ENCODE data around the gene ZNF488.

The ZNF488 gene

DNA sequence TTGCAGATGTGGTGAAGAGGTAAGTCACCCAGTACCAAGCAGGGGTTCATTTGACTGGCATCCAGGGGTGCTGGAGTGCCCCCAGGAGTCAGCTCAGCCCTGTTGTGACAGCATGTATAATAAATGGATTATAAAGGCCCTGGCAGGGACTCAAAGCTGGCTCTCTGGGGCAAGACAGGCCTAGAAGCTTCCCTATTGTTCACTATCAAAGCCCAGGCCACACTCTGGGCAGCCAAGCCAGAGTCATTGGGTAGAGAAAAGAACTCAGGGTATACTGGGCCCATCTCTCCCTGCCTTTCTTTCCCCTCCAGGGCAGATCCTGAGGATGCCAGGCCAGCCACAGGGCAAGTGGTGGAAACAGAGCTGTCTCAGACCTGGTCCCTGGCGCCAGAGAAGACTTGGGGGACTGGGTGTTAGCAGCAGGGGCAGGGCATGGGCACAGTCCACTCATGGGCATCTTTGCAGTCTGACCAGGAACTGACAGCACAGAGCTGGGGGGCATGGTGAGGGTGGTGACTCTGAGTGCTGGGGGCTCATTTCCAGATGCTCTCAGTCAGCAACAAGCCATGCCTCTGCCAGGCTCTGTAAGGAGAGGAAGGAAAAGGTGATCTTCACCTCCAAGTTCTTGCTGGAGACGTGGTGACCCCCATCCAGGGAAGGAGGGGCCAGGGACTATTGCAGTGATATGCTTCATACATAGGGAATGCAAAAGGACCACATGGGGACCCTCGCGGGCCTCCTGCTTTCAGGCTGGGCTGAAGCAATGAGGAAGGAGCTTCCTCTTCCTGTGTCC lies 24.3 kb downstream of the ZNF488 start:
- no peaks in the 10 kb centered on the region for H3K4me1 ChIP-seq (ENCODE audit: control insufficient read depth, insufficient read depth, low read length)
- 89% methylated on average over 4 of the region's 4 CpGs for WGBS, 2 experiments
- no peaks in the 10 kb centered on the region for H3K36me3 ChIP-seq (ENCODE audit: control insufficient read depth, insufficient read depth, low read length)
- no peaks in the 10 kb centered on the region for H3K9me3 ChIP-seq (ENCODE audit: control insufficient read depth, low read length)
- H3K4me3 ChIP-seq (ENCODE audit: insufficient read depth, low read depth, low read length) = no peak overlapping the region
- no peak overlapping the region for H3K27ac ChIP-seq (ENCODE audit: insufficient read depth, low read depth, low read length, poor library complexity, severe bottlenecking)
- H3K27me3 ChIP-seq (ENCODE audit: control insufficient read depth, insufficient read depth, low read length, poor library complexity, severe bottlenecking) = no peaks in the 10 kb centered on the region

DNA sequence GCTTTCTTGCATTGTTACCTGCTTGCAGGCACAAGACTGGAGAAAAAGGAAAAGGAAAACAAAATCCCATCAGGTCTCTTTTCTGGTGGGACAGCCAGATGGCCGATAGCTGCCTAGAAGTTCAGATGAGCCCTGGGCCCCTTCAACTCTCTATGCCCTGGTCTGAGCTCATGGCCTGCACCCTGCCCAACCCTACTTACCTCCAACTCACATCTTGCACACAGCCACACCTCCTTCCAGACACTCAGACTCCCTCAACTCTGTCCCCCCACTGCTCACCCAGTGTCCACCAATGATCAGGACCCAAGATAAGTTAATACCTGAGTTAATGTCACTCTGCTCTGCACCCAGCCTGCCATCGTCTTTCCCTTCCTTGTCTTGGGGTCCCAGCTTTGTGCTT lies 25.0 kb downstream of the ZNF488 start:
- H3K27me3 ChIP-seq (ENCODE audit: control insufficient read depth, insufficient read depth, low read length, poor library complexity, severe bottlenecking) = no peaks in the 10 kb centered on the region
- no peak overlapping the region for H3K27ac ChIP-seq (ENCODE audit: insufficient read depth, low read depth, low read length, poor library complexity, severe bottlenecking)
- no peaks in the 10 kb centered on the region for H3K4me1 ChIP-seq (ENCODE audit: control insufficient read depth, insufficient read depth, low read length)
- H3K36me3 ChIP-seq (ENCODE audit: control insufficient read depth, insufficient read depth, low read length) = no peaks in the 10 kb centered on the region
- WGBS, 2 experiments = 92% methylated on average over 2 of the region's 2 CpGs
- H3K4me3 ChIP-seq (ENCODE audit: insufficient read depth, low read depth, low read length) = no peak overlapping the region
- no peaks in the 10 kb centered on the region for H3K9me3 ChIP-seq (ENCODE audit: control insufficient read depth, low read length)

DNA sequence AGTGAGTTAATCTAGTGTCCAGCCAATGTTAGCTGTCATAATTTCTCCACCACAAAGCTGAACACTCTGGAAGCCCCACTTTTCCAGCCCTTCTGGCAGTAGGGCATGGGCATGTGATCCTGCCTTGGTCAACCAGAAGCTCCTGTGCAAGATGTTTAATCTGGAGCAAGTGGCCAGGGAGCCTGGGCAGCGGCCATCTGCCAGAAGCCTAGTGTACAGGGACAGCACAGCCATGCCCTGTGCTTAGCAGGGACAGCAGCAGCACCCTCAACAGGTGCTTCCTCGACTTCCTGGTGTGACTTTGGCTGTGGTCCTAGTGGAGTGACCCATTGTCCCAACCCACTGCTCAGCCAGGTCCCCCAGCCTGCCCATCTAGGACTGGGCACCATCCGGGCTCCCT lies 25.6 kb downstream of the ZNF488 start:
- Histone ChIP-seq H3K4me3 (ENCODE audit: insufficient read depth, low read depth, low read length) (no peak overlapping the region), H3K27me3 (ENCODE audit: control insufficient read depth, insufficient read depth, low read length, poor library complexity, severe bottlenecking) (no peaks in the 10 kb centered on the region), H3K9me3 (ENCODE audit: control insufficient read depth, low read length) (no peaks in the 10 kb centered on the region), H3K4me1 (ENCODE audit: control insufficient read depth, insufficient read depth, low read length) (no peaks in the 10 kb centered on the region), H3K27ac (ENCODE audit: insufficient read depth, low read depth, low read length, poor library complexity, severe bottlenecking) (no peak overlapping the region), H3K36me3 (ENCODE audit: control insufficient read depth, insufficient read depth, low read length) (no peaks in the 10 kb centered on the region)
- 86 to 92% methylated on average over 3 of the region's 3 CpGs for WGBS, 2 experiments

DNA sequence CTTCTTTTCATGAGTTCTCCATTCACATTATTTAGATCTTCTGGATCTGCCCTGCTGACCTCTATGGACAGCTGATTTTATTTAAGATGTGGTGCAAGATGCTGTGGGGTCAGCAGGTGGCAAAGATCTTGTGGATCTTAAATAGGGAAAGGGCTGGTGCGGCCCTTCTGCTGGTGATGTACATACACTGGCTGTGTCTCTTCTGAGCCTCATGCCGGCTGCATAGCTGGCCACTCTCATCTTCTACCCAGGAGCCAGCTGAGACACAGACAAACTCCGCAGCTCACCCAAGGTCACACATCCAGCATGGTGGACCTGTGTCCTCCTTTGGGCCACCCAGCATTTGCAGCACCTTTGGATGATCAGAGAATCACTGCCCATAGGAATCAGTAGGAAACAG lies 26.2 kb downstream of the ZNF488 start:
- no peaks in the 10 kb centered on the region for H3K4me1 ChIP-seq (ENCODE audit: control insufficient read depth, insufficient read depth, low read length)

DNA sequence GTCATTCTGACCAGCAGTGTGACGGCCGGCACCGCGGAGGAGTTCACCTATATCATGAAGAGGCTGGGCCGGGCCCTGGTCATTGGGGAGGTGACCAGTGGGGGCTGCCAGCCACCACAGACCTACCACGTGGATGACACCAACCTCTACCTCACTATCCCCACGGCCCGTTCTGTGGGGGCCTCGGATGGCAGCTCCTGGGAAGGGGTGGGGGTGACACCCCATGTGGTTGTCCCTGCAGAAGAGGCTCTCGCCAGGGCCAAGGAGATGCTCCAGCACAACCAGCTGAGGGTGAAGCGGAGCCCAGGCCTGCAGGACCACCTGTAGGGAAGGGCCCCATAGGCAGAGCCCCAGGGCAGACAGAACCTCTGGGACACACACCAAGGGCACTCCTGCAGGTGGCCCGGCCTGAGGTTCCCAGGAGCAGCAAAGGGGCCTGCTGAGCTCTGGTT lies 26.9 kb downstream of the ZNF488 start:
- H3K27me3 ChIP-seq (ENCODE audit: control insufficient read depth, insufficient read depth, low read length, poor library complexity, severe bottlenecking) = no peaks in the 10 kb centered on the region

More for the DNA sequence above, 26.2 kb downstream of the ZNF488 start:
- no peaks in the 10 kb centered on the region for H3K36me3 ChIP-seq (ENCODE audit: control insufficient read depth, insufficient read depth, low read length)
- no peak overlapping the region for H3K27ac ChIP-seq (ENCODE audit: insufficient read depth, low read depth, low read length, poor library complexity, severe bottlenecking)
- no peak overlapping the region for H3K4me3 ChIP-seq (ENCODE audit: insufficient read depth, low read depth, low read length)
- no peaks in the 10 kb centered on the region for H3K27me3 ChIP-seq (ENCODE audit: control insufficient read depth, insufficient read depth, low read length, poor library complexity, severe bottlenecking)
- 89 to 95% methylated on average over 3 of the region's 3 CpGs for WGBS, 2 experiments
- H3K9me3 ChIP-seq (ENCODE audit: control insufficient read depth, low read length) = no peaks in the 10 kb centered on the region

DNA sequence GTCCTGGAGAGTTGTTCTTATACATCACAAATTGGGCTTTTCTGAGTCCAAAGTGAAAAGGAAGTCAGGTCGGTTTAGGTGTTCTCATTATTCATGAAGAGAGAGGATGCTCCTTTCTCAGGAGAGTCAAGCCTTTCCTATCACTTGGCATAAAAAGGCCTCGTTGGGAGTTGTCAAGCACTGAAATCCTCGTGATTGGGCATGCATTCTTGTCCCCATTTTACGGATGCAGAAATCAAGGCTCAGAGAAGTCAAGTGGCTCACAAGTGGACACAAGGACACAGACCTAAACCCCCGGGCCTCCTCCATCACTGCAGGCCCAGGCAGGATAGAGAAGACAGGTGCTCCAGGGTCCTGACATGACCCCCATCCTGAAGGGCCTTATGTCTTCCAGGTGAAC lies 27.4 kb downstream of the ZNF488 start:
- H3K36me3 ChIP-seq (ENCODE audit: control insufficient read depth, insufficient read depth, low read length) = no peaks in the 10 kb centered on the region
- H3K4me3 ChIP-seq (ENCODE audit: insufficient read depth, low read depth, low read length) = no peak overlapping the region
- no peak overlapping the region for H3K27ac ChIP-seq (ENCODE audit: insufficient read depth, low read depth, low read length, poor library complexity, severe bottlenecking)
- H3K9me3 ChIP-seq (ENCODE audit: control insufficient read depth, low read length) = no peaks in the 10 kb centered on the region
- 87 to 92% methylated on average over 5 of the region's 5 CpGs for WGBS, 2 experiments
- H3K27me3 ChIP-seq (ENCODE audit: control insufficient read depth, insufficient read depth, low read length, poor library complexity, severe bottlenecking) = no peaks in the 10 kb centered on the region
- H3K4me1 ChIP-seq (ENCODE audit: control insufficient read depth, insufficient read depth, low read length) = no peaks in the 10 kb centered on the region

More for the DNA sequence above, 26.9 kb downstream of the ZNF488 start:
- no peaks in the 10 kb centered on the region for H3K9me3 ChIP-seq (ENCODE audit: control insufficient read depth, low read length)
- no peak overlapping the region for H3K27ac ChIP-seq (ENCODE audit: insufficient read depth, low read depth, low read length, poor library complexity, severe bottlenecking)
- 95% methylated on average over 11 to 12 of the region's 12 CpGs for WGBS, 2 experiments
- H3K4me1 ChIP-seq (ENCODE audit: control insufficient read depth, insufficient read depth, low read length) = no peaks in the 10 kb centered on the region
- no peak overlapping the region for H3K4me3 ChIP-seq (ENCODE audit: insufficient read depth, low read depth, low read length)
- no peaks in the 10 kb centered on the region for H3K36me3 ChIP-seq (ENCODE audit: control insufficient read depth, insufficient read depth, low read length)

DNA sequence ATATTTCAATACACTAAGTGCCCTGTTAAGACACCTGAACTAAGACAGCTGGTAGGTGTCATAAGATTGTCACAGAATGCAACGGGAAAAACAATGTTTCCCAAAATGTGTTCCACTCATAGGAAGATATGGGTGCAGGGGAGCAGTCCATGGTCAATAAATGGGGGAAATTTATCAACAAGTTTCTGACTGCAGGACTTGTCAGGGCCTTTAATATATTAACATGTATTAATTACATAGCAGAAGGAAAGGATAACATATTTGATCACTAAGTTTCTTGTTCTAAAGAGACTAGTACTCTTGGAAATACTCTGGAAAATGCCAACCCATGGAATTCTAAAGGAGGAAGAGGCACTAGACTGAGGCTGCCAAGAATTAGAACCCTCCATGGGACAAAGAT lies 29.2 kb downstream of the ZNF488 start:
- Histone ChIP-seq H3K4me3 (ENCODE audit: insufficient read depth, low read depth, low read length) (no peak overlapping the region), H3K4me1 (ENCODE audit: control insufficient read depth, insufficient read depth, low read length) (no peaks in the 10 kb centered on the region), H3K27ac (ENCODE audit: insufficient read depth, low read depth, low read length, poor library complexity, severe bottlenecking) (no peak overlapping the region), H3K9me3 (ENCODE audit: control insufficient read depth, low read length) (no peaks in the 10 kb centered on the region), H3K36me3 (ENCODE audit: control insufficient read depth, insufficient read depth, low read length) (no peaks in the 10 kb centered on the region), H3K27me3 (ENCODE audit: control insufficient read depth, insufficient read depth, low read length, poor library complexity, severe bottlenecking) (no peaks in the 10 kb centered on the region)
- WGBS, 2 experiments = 95 to 100% methylated on average over 1 of the region's 1 CpG

DNA sequence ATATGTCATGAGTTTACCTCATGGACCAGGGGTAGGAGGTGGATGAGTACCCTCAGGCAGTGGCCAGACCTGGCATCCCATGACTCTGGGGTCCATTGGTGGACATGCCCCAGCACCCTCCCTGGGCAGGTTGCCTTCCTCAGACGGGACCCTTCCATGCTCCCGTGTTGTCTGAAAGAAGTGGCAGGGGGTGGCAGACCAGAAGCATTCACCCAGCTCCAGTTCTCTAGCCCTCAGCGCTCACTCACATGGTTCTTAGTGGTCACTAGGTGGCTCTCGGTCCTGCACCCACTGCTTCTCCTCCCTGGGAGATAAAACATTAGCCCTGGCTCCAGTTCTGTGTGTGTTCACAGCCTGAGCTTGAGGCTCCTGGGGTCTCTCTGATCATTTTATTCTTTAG lies 29.9 kb downstream of the ZNF488 start:
- Histone ChIP-seq H3K4me1 (ENCODE audit: control insufficient read depth, insufficient read depth, low read length) (no peaks in the 10 kb centered on the region), H3K36me3 (ENCODE audit: control insufficient read depth, insufficient read depth, low read length) (no peaks in the 10 kb centered on the region), H3K9me3 (ENCODE audit: control insufficient read depth, low read length) (no peaks in the 10 kb centered on the region), H3K27me3 (ENCODE audit: control insufficient read depth, insufficient read depth, low read length, poor library complexity, severe bottlenecking) (no peaks in the 10 kb centered on the region), H3K27ac (ENCODE audit: insufficient read depth, low read depth, low read length, poor library complexity, severe bottlenecking) (no peak overlapping the region), H3K4me3 (ENCODE audit: insufficient read depth, low read depth, low read length) (no peak overlapping the region)
- 69 to 77% methylated on average over 4 of the region's 4 CpGs for WGBS, 2 experiments

DNA sequence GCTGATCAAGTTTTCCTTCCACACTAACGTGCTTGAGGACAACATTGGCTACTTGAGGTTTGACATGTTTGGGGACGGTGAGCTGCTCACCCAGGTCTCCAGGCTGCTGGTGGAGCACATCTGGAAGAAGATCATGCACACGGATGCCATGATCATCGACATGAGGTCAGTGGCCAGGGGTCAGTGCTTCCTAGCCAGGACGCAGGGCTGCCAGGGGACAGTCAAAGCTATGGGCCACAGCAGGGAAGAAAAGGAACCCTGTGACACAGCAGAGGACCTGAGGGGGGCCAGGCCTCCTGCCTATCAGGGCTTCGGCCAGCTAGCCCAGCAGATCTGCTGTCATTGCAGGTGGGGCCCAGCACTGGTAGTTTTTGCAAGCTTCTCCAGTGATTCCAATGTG lies 30.7 kb downstream of the ZNF488 start:
- 93 to 95% methylated on average over 6 of the region's 6 CpGs for WGBS, 2 experiments
- Histone ChIP-seq H3K27ac (ENCODE audit: insufficient read depth, low read depth, low read length, poor library complexity, severe bottlenecking) (no peak overlapping the region), H3K27me3 (ENCODE audit: control insufficient read depth, insufficient read depth, low read length, poor library complexity, severe bottlenecking) (no peaks in the 10 kb centered on the region), H3K9me3 (ENCODE audit: control insufficient read depth, low read length) (no peaks in the 10 kb centered on the region), H3K4me3 (ENCODE audit: insufficient read depth, low read depth, low read length) (no peak overlapping the region), H3K4me1 (ENCODE audit: control insufficient read depth, insufficient read depth, low read length) (no peaks in the 10 kb centered on the region), H3K36me3 (ENCODE audit: control insufficient read depth, insufficient read depth, low read length) (no peaks in the 10 kb centered on the region)

DNA sequence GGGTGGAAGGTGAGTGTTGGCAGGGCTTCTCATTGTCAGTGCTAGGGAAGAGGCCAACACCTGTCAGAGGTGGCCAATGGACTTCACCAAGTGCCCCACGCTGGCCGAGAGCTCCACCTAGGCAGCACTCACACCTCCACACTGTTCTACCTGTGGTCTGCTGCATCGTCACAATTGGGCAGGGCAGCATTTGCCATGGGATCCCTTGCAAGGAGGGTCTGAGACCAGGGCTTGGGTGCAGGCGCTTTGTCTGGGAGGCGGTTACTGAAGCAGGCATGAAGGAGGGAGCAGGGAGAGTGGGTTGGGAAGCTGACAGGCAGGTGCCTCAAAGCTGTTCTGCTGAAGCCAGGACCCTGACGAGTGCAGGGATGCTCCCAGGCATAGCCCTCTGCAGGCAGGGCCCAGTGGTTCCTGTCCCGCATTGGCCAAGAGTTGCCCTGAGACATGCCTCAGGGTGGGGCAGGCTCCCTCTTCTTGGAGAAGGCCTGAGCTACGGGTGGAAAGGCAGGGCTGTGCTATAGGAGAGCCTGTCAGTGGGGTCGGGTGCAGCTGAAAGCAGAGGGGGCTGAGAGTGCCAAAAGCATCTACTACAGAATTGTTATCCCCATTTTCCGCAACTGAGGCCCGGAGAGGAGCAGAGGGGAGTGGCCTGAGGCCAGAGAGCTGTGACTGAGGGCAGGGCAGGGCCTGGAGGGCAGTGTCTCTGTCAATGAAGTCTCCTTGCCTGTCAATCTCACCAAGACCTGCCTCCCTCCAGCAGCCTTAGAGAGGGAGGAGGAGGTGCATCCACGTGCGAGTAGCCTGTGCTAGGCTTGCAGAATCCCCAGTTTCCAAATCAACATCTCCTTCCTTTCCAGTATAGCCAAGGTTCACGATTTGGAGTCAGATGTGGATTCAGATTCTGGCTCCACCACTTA lies 31.9 kb downstream of the ZNF488 start:
- WGBS, 2 experiments = 79 to 91% methylated on average over 12 to 14 of the region's 14 CpGs
- H3K27me3 ChIP-seq (ENCODE audit: control insufficient read depth, insufficient read depth, low read length, poor library complexity, severe bottlenecking) = no peaks in the 10 kb centered on the region

More for the DNA sequence above, 31.9 kb downstream of the ZNF488 start:
- H3K36me3 ChIP-seq (ENCODE audit: control insufficient read depth, insufficient read depth, low read length) = no peaks in the 10 kb centered on the region
- H3K4me1 ChIP-seq (ENCODE audit: control insufficient read depth, insufficient read depth, low read length) = no peaks in the 10 kb centered on the region
- no peak overlapping the region for H3K4me3 ChIP-seq (ENCODE audit: insufficient read depth, low read depth, low read length)
- H3K9me3 ChIP-seq (ENCODE audit: control insufficient read depth, low read length) = no peaks in the 10 kb centered on the region
- no peak overlapping the region for H3K27ac ChIP-seq (ENCODE audit: insufficient read depth, low read depth, low read length, poor library complexity, severe bottlenecking)
